CD4-positive, alpha-beta T cell (primary cell): Measurements from ENCODE around the gene ATP8B3. TPM values are rescaled to one million over a fixed set of nuclear protein-coding genes. Genes with fewer than 3 reads are reported as not detected.

Experiments
- ATAC-seq: fragments of 200-7000 bp; cut with Tn5 transposase; one replicate; pipeline ENCODE4 v1.10.0; 2022; ENCODE audit warnings: mild to moderate bottlenecking; ENCODE audit not compliant: poor library complexity
- CTCF ChIA-PET: fragments of 350-600 bp; sonication (Branson Sonifier 250); formaldehyde crosslinking; loops from one replicate; lab custom pipeline; 2021; ENCODE audit warnings: antibody characterized with exemption, inconsistent platforms; lab: Charles Lee
- POLR2A ChIA-PET: fragments of 350-600 bp; sonication (Branson Sonifier 250); formaldehyde crosslinking; loops from one replicate; lab custom pipeline; 2021; ENCODE audit warnings: antibody characterized with exemption, inconsistent platforms; lab: Charles Lee
- DNase-seq, 14 experiments: peaks; one replicate each; pipeline ENCODE4 v3.0.0-alpha.2; 2013 to 2020; ENCODE audit warnings: mixed read lengths in 2 of 14
- H3K27ac ChIP-seq, 2 donors: one replicate each; pipeline versions ENCODE4 v1.5.1 to v1.7.0; 2013; ENCODE audit warnings: low read length in 2 of 2, low read depth in 1 of 2, mild to moderate bottlenecking in 1 of 2
- H3K27me3 ChIP-seq, 2 experiments: 1 replicate in 1 of 2; 2 replicates in 1 of 2; pipeline versions ENCODE4 v1.6.1 to v1.7.0; 2013; ENCODE audit warnings: low read length in 2 of 2, control low read depth in 1 of 2, mild to moderate bottlenecking in 1 of 2, moderate library complexity in 1 of 2; ENCODE audit not compliant: insufficient read depth in 2 of 2, control insufficient read depth in 1 of 2
- H3K36me3 ChIP-seq: one replicate; pipeline ENCODE4 v1.6.1; 2013; ENCODE audit warnings: low read length, control low read depth; ENCODE audit not compliant: insufficient read depth
- H3K4me1 ChIP-seq: one replicate; pipeline ENCODE4 v1.6.1; 2013; ENCODE audit warnings: low read length, control low read depth; ENCODE audit not compliant: insufficient read depth
- H3K4me3 ChIP-seq: one replicate; pipeline ENCODE4 v1.5.1; 2013; ENCODE audit warnings: mild to moderate bottlenecking, low read length, moderate library complexity
- H3K9me3 ChIP-seq, 2 experiments: 1 replicate in 1 of 2; 2 replicates in 1 of 2; pipeline versions ENCODE4 v1.6.1 to v1.7.0; 2013; ENCODE audit warnings: low read length in 2 of 2, mild to moderate bottlenecking in 2 of 2, control low read depth in 1 of 2, moderate library complexity in 1 of 2; ENCODE audit not compliant: control insufficient read depth in 1 of 2, insufficient read depth in 1 of 2
- H3K27ac Mint-ChIP-seq: one replicate; pipeline ENCODE4 v1.8.0; 2020; ENCODE audit warnings: mixed read lengths
- H3K27me3 Mint-ChIP-seq: one replicate; pipeline ENCODE4 v1.8.0; 2021; ENCODE audit warnings: mixed read lengths
- H3K36me3 Mint-ChIP-seq: one replicate; pipeline ENCODE4 v1.8.0; 2021; ENCODE audit warnings: low read depth, mixed read lengths
- H3K4me1 Mint-ChIP-seq: one replicate; pipeline ENCODE4 v1.8.0; 2021; ENCODE audit warnings: low read depth, mixed read lengths
- H3K4me3 Mint-ChIP-seq: one replicate; pipeline ENCODE4 v1.8.0; 2020; ENCODE audit warnings: mild to moderate bottlenecking, mixed read lengths
- H3K9me3 Mint-ChIP-seq: one replicate; pipeline ENCODE4 v1.8.0; 2020; ENCODE audit warnings: mixed read lengths
- CTCF ChIP-seq: fragments of 200-600 bp; IDR thresholded peaks from one replicate; pipeline ENCODE4 v1.8.0; 2022; ENCODE audit warnings: antibody characterized with exemption, mild to moderate bottlenecking
- intact Hi-C, 2 experiments: fragments of 100-400 bp; cut with DNase I in 1 of 2; cut with micrococcal nuclease in 1 of 2; formaldehyde crosslinking; loops; one replicate each; pipeline versions ENCODE4 v1.15.1 to v1.9.0; 2023 to 2025; cut with DNase I, micrococcal nuclease
- total RNA-seq, 174 experiments: library from RNA in 2 of 174; stranded (reverse) in 2 of 174; gene quantifications; one replicate each; pipeline ENCODE4 v1.2.3 and lab custom pipeline; 2021 to 2026

The ATP8B3 gene
- total RNA-seq, 2 experiments from 2014 or later = 2.5 to 3.2 TPM

- TF ChIP-seq CTCF = no peak
- H3K27ac Mint-ChIP-seq = no peak overlapping the region
- POLR2A ChIA-PET = no interaction called here
These were observed 31.7 kb upstream of the ATP8B3 start for GRCh38 chr19:1843646-1844394.

DNA sequence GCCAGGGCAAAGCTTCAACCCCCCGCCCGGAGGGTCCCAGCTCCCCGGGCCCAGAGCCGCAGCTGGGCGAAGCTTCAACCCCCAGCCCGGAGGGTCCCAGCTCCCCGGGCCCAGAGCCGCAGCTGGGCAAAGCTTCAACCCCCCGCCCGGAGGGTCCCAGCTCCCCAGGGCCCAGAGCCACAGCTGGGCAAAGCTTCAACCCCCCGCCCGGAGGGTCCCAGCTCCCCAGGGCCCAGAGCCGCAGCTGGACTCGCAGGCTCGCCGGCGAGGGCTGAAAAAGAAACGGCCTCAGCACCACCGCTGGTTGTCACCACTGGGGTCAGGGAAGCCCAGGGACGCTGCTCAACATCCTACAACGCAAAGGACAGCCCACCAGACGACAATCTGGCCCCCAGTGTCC, 31.0 kb upstream of the ATP8B3 start:
- POLR2A ChIA-PET = no interaction called here
- Mint-ChIP-seq H3K27me3 (no peaks in the 10 kb centered on the region), H3K4me1 (peaks cover 45% of the 10 kb centered on the region), H3K4me3 (no peak overlapping the region), H3K9me3 (no peaks in the 10 kb centered on the region), H3K27ac (no peak overlapping the region), H3K36me3 (peaks cover 23% of the 10 kb centered on the region)
- Histone ChIP-seq H3K36me3 (peaks cover 37% of the 10 kb centered on the region), H3K27ac (no peak overlapping the region), H3K9me3 (no peaks in the 10 kb centered on the region), H3K4me1 (peaks cover 85% of the 10 kb centered on the region), H3K4me3 (no peak overlapping the region), H3K27me3 (no peaks in the 10 kb centered on the region)
- CTCF ChIA-PET = interaction anchor here (1.0 kb wide), 1 partner anchor 17 kb away, joined by 3 read pairs; no protein-coding TSS in a partner anchor
- no peak for TF ChIP-seq CTCF
- intact Hi-C loops = no loop called here
- DNase-seq (no peak), ATAC-seq (no peak)

More at GRCh38 chr19:1843646-1844394, 31.7 kb upstream of the ATP8B3 start:
- intact Hi-C loops = no loop called here
- Mint-ChIP-seq H3K9me3 (no peaks in the 10 kb centered on the region), H3K4me3 (peak overlapping the region; percentile 56), H3K4me1 (peaks cover 49% of the 10 kb centered on the region), H3K36me3 (peaks cover 26% of the 10 kb centered on the region), H3K27me3 (no peaks in the 10 kb centered on the region)
- no peak for DNase-seq
- H3K36me3 ChIP-seq = peaks cover 32% of the 10 kb centered on the region
- no peak for ATAC-seq
- no peak overlapping the region for H3K4me3 ChIP-seq
- H3K9me3 ChIP-seq = no peaks in the 10 kb centered on the region
- CTCF ChIA-PET = interaction anchor here (1.7 kb wide), 1 partner anchor 18 kb away, joined by 4 read pairs; no protein-coding TSS in a partner anchor
- peaks cover 87% of the 10 kb centered on the region for H3K4me1 ChIP-seq
- H3K27me3 ChIP-seq = no peaks in the 10 kb centered on the region
- no peak overlapping the region for H3K27ac ChIP-seq

GRCh38 chr19:1841209-1841924, 29.3 kb upstream of the ATP8B3 start:
- Histone ChIP-seq H3K36me3 (peaks cover 40% of the 10 kb centered on the region), H3K4me1 (peaks cover 83% of the 10 kb centered on the region), H3K4me3 (no peak overlapping the region), H3K27me3 (no peaks in the 10 kb centered on the region), H3K27ac (no peak overlapping the region), H3K9me3 (no peaks in the 10 kb centered on the region)
- no peak for TF ChIP-seq CTCF
- Mint-ChIP-seq H3K9me3 (no peaks in the 10 kb centered on the region), H3K27ac (no peak overlapping the region), H3K27me3 (no peaks in the 10 kb centered on the region), H3K4me1 (peaks cover 33% of the 10 kb centered on the region), H3K4me3 (peak overlapping the region; percentile 58), H3K36me3 (peaks cover 17% of the 10 kb centered on the region)
- POLR2A ChIA-PET = no interaction called here
- CTCF ChIA-PET = no interaction called here
- ATAC-seq (no peak), DNase-seq (no peak)
- intact Hi-C loops = no loop called here
